ENCODE data around the gene IL1R2. TPM values are rescaled to one million over a fixed set of nuclear protein-coding genes. Genes with fewer than 3 reads are reported as not detected.

IL1R2 gene
- total and polyA plus RNA-seq, 2 of the 8 experiments (the other 6 are each of a cell fraction or from before 2014, with no cell fraction given): 0.06 TPM; not detected in 1

DNA sequence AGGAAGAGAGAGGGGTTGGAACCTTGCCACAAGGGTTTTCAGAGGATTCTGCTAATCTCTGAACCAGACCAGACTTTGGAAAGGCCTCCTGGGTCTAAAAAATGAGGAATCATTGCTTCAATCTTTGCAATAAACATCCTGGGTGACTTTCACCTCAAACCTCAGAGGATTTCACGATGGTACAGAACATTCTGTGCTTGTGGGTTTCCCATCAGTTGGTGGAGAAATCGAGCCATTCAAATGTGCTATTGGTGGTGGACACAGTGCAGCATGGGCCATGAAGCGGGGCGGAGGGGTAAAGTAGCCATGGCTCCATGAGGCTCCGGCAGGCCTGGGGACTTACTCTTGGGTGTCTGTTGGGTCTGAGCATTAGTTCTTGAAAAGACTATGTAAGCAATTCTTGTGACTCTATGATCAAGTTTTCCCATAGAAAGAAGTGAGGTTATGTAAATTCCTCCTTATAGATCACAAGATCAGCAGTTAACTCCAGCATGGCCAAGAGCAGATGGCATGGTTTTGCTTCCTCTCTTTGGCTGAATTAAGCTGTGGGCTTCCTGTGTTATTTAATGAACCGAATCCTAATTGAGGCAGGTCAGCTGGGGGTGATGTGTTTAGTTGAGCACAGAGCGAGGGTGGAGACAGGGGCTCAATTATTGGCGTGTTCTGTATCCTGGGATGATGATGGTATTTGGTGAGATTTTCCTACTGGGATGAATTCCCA, 1.9 kb upstream of the IL1R2 start:
- no peak overlapping the region for H2BK120ac ChIP-seq (replicated peaks; ENCODE audit: low read depth, low read length)
- no peak for TF ChIP-seq RBBP5 (IDR thresholded peaks at IDR 0.05; ENCODE audit: borderline replicate concordance, low read depth, low read length)
- no peak for TF ChIP-seq POLR2A (IDR thresholded peaks at IDR 0.05; ENCODE audit: control extremely low read depth in 1 of 2, low read depth in 2 of 2, low read length in 2 of 2)
- no peak for TF ChIP-seq GABPA (IDR thresholded peaks at IDR 0.05; ENCODE audit: borderline replicate concordance, insufficient read depth, low read length)
- WGBS, 2 experiments (ENCODE audit: extremely low coverage in 1 of 2, insufficient coverage in 1 of 2, insufficient read length in 1 of 2, insufficient replicate concordance in 2 of 2, low coverage in 1 of 2, low lambda C conversion rate in 2 of 2, missing lambda C conversion rate in 1 of 2): 73% methylated on average over 8 of the region's 8 CpGs; no CpG with 5 or more reads in 1 of the 2 experiments
- peaks cover 0 to 9% (median 0%) of the 10 kb centered on the region in 4 experiments; a peak in 3 of 7 replicates for H3K4me1 ChIP-seq (replicated peaks in 1 of 4; ENCODE audit: control insufficient read depth in 3 of 4, insufficient read depth in 4 of 4, low read length in 3 of 4)
- H4K91ac ChIP-seq (replicated peaks; ENCODE audit: insufficient read length, low read length): no peak overlapping the region
- H2BK15ac ChIP-seq (ENCODE audit: low read length): no peak overlapping the region
- no peaks in the 10 kb centered on the region for H3K9me3 ChIP-seq (ENCODE audit: insufficient read depth in 2 of 2, low read depth in 1 of 2, low read length in 1 of 2)
- FAIRE-seq (no peak), DNase-seq (ENCODE audit: low read depth in 1 of 2, low spot score in 2 of 2) (no peak)
- no peaks in the 10 kb centered on the region for H3K27me3 ChIP-seq (replicated peaks in 1 of 4; ENCODE audit: control insufficient read depth in 3 of 4, extremely low read depth in 1 of 4, insufficient read depth in 3 of 4, low read length in 3 of 4)
- H2BK5ac ChIP-seq (ENCODE audit: low read depth, low read length): no peak overlapping the region
- no peaks in the 10 kb centered on the region for H4K20me1 ChIP-seq (replicated peaks in 1 of 2; ENCODE audit: control insufficient read depth in 1 of 2, insufficient read depth in 2 of 2, low read length in 2 of 2)
- no peak overlapping the region for H3K14ac ChIP-seq (ENCODE audit: insufficient read length)
- no peak overlapping the region for H3K27ac ChIP-seq (ENCODE audit: low read depth, low read length)
- H3K79me2 ChIP-seq (ENCODE audit: control insufficient read depth in 1 of 2, insufficient read depth in 2 of 2, low read length in 2 of 2): no peaks in the 10 kb centered on the region
- CTCF ChIA-PET (ENCODE audit: partially characterized antibody): no interaction called here
- no peak overlapping the region for H3K9ac ChIP-seq (replicated peaks in 1 of 4; ENCODE audit: extremely low read depth in 1 of 4, low read depth in 3 of 4, low read length in 3 of 4)
- no peaks in the 10 kb centered on the region for H3K23me2 ChIP-seq (ENCODE audit: low read depth, low read length)
- no peak overlapping the region for H3K4me3 ChIP-seq (ENCODE audit: extremely low read depth in 1 of 4, insufficient read depth in 2 of 4, low read depth in 3 of 4, low read length in 4 of 4)
- no peaks in the 10 kb centered on the region for H3K79me1 ChIP-seq (ENCODE audit: low read depth, low read length)
- POLR2A ChIA-PET (ENCODE audit: partially characterized antibody): no interaction called here
- no peak overlapping the region for H3K4me2 ChIP-seq (ENCODE audit: insufficient read depth in 1 of 2, low read depth in 2 of 2, low read length in 2 of 2)
- H3K56ac ChIP-seq (replicated peaks; ENCODE audit: insufficient read length, low read depth, low read length): no peak overlapping the region
- H3K36me3 ChIP-seq (ENCODE audit: control insufficient read depth in 2 of 4, insufficient read depth in 4 of 4, low read length in 3 of 4): no peaks in the 10 kb centered on the region
- no peak overlapping the region for H2AFZ ChIP-seq (ENCODE audit: low read length)
- no peak overlapping the region for H4K5ac ChIP-seq (ENCODE audit: insufficient read length, low read depth, low read length)
- no peak overlapping the region for H4K8ac ChIP-seq (ENCODE audit: extremely low read depth, insufficient read depth, low read length)
- H2BK12ac ChIP-seq (ENCODE audit: low read depth, low read length): no peak overlapping the region
- H3K23ac ChIP-seq (ENCODE audit: insufficient read length): no peak overlapping the region
- no peak overlapping the region for H2AK5ac ChIP-seq (ENCODE audit: low read depth, low read length)
- H3K4ac ChIP-seq (replicated peaks; ENCODE audit: insufficient read length, low read depth, low read length): no peak overlapping the region
- H2BK20ac ChIP-seq (ENCODE audit: low read length): no peak overlapping the region
- no peak overlapping the region for H3K18ac ChIP-seq (ENCODE audit: extremely low read depth, low read length)
